HepG2 (cell line): ENCODE measurements around the gene NKX3-2. TPM values are rescaled to one million over a fixed set of nuclear protein-coding genes. Genes with fewer than 3 reads are reported as not detected.

Experiments
- ATAC-seq: fragments of 200-7000 bp; cut with Tn5 transposase; 3 replicates; pipeline ENCODE4 v1.9.1; 2020; ENCODE audit warnings: mild to moderate bottlenecking, moderate library complexity
- BruUV-seq: library from RNA; stranded (reverse); fragments of 400-500 nt; replicated peaks from 2 replicates; lab custom pipeline; 2021; lab: Mats Ljungman, UMichigan
- CTCF ChIA-PET: fragments of 300-600 bp; formaldehyde crosslinking; extraction: SDS; loops from one replicate; lab custom pipeline; 2021; ENCODE audit warnings: low total read pairs, inconsistent platforms, low intra/inter-chr PET ratio; lab: Yijun Ruan, JAX
- POLR2A ChIA-PET: fragments of 350-600 bp; sonication (Branson Sonifier 250); formaldehyde crosslinking; loops from one replicate; lab custom pipeline; 2020; ENCODE audit warnings: antibody characterized with exemption, inconsistent platforms; lab: Yijun Ruan, JAX
- DNase-seq: peaks from one replicate; pipeline ENCODE4 v3.0.0-alpha.2; 2015; ENCODE audit warnings: low spot score
- FAIRE-seq: peaks from 3 replicates; lab custom pipeline; 2011; peaks lifted over from hg19 to GRCh38; lab: Jason Lieb, UNC
- H2AFZ ChIP-seq: one replicate; pipeline ENCODE4 v1.6.1; 2011; ENCODE audit warnings: low read length, inconsistent platforms
- H3K27ac ChIP-seq: fragments of 300-600 bp; 3 replicates; pipeline ENCODE4 v1.8.0; 2011; ENCODE audit warnings: mixed run types, mild to moderate bottlenecking, mixed read lengths, low read length, inconsistent platforms; ENCODE audit not compliant: insufficient read depth; ENCODE audit errors: extremely low read length
- H3K27me3 ChIP-seq, 2 experiments: fragments of 200-600 bp in 1 of 2; 2 replicates in 1 of 2; 3 replicates in 1 of 2; pipeline versions ENCODE4 v1.6.0 to v1.8.0; 2011; ENCODE audit warnings: low read length in 2 of 2, mild to moderate bottlenecking in 2 of 2, moderate library complexity in 2 of 2, inconsistent platforms in 1 of 2; ENCODE audit not compliant: insufficient read depth in 2 of 2, control insufficient read depth in 1 of 2
- H3K36me3 ChIP-seq, 2 experiments: fragments of 200-600 bp in 1 of 2; replicated peaks in 1 of 2; 2 replicates in 1 of 2; 3 replicates in 1 of 2; pipeline versions ENCODE4 v1.5.1 to v1.8.0; 2011; ENCODE audit warnings: low read length in 2 of 2, inconsistent platforms in 1 of 2; ENCODE audit not compliant: insufficient read depth in 2 of 2, control insufficient read depth in 1 of 2
- H3K4me1 ChIP-seq: 2 replicates; pipeline ENCODE4 v1.5.1; 2012; ENCODE audit warnings: low read length, inconsistent platforms; ENCODE audit not compliant: insufficient read depth
- H3K4me2 ChIP-seq: 2 replicates; pipeline ENCODE4 v1.6.0; 2011; ENCODE audit warnings: low read depth, low read length, inconsistent platforms
- H3K4me3 ChIP-seq, 3 experiments: fragments of 200-600 bp in 1 of 3; sonication (generic), shearing (Covaris generic) in 1 of 3; replicated peaks in 1 of 3; 2 replicates each; pipeline ENCODE4 v1.5.1; 2011 to 2016; ENCODE audit warnings: low read length in 3 of 3, inconsistent platforms in 2 of 3, low read depth in 2 of 3, mild to moderate bottlenecking in 2 of 3, control low read depth in 1 of 3, mixed read lengths in 1 of 3; ENCODE audit not compliant: insufficient read depth in 1 of 3
- H3K79me2 ChIP-seq: one replicate; pipeline ENCODE4 v1.6.1; 2011; ENCODE audit warnings: low read length, inconsistent platforms; ENCODE audit not compliant: insufficient read depth
- H3K9ac ChIP-seq: 2 replicates; pipeline ENCODE4 v1.6.0; 2011; ENCODE audit warnings: mild to moderate bottlenecking, low read depth, low read length, inconsistent platforms; ENCODE audit not compliant: insufficient read depth
- H3K9me3 ChIP-seq: 2 replicates; pipeline ENCODE4 v1.5.1; 2012; ENCODE audit warnings: mild to moderate bottlenecking, low read length
- H4K20me1 ChIP-seq: 2 replicates; pipeline ENCODE4 v1.6.0; 2011; ENCODE audit warnings: inconsistent platforms, mild to moderate bottlenecking, low read length, moderate library complexity; ENCODE audit not compliant: insufficient read depth
- ASH2L ChIP-seq: fragments of 300-600, 200-600 bp; sonication (generic); IDR thresholded peaks from 2 replicates; pipeline ENCODE4 v1.7.0; 2017; ENCODE audit warnings: low read depth, mild to moderate bottlenecking, moderate library complexity, mixed read lengths, low read length; ENCODE audit not compliant: insufficient read length
- ELF3 ChIP-seq: IDR thresholded peaks from 2 replicates; pipeline ENCODE4 v1.6.1; 2016; ENCODE audit warnings: missing genetic modification reagents, missing compliant biosample characterization
- FOXO4 ChIP-seq: sonication (generic); formaldehyde crosslinking; conservative IDR thresholded peaks from 2 replicates; pipeline ENCODE4 v1.8.1; 2023; ENCODE audit warnings: missing genetic modification reagents
- GABPA ChIP-seq, 2 experiments: IDR thresholded peaks; 2 replicates each; pipeline ENCODE4 v1.6.1; 2011 to 2016; ENCODE audit warnings: low read depth in 2 of 2, low read length in 1 of 2, missing biosample characterization in 1 of 2, missing genetic modification characterization in 1 of 2
- HNF4A ChIP-seq: sonication (generic); formaldehyde crosslinking; IDR thresholded peaks from 2 replicates; pipeline ENCODE4 v1.4.0; 2020; ENCODE audit warnings: missing genetic modification reagents
- HOMEZ ChIP-seq: IDR thresholded peaks from 2 replicates; pipeline ENCODE4 v1.6.1; 2016; ENCODE audit warnings: low read depth
- MTF2 ChIP-seq: sonication (generic); formaldehyde crosslinking; IDR thresholded peaks from 2 replicates; pipeline ENCODE4 v1.5.0; 2020; ENCODE audit warnings: missing genetic modification reagents, borderline replicate concordance
- PHF5A ChIP-seq: IDR thresholded peaks from one replicate; pipeline ENCODE4 v1.6.1; 2018; ENCODE audit warnings: low read depth, missing genetic modification reagents; ENCODE audit not compliant: unreplicated experiment
- SOX5 ChIP-seq: IDR thresholded peaks from 2 replicates; pipeline ENCODE4 v1.6.1; 2016; ENCODE audit warnings: borderline replicate concordance
- ZBTB14 ChIP-seq: sonication (generic); formaldehyde crosslinking; IDR thresholded peaks from 2 replicates; pipeline ENCODE4 v1.4.0; 2020; ENCODE audit warnings: missing genetic modification reagents
- ZBTB33 ChIP-seq: sonication (generic); formaldehyde crosslinking; IDR thresholded peaks from 2 replicates; pipeline ENCODE4 v1.4.0; 2020; ENCODE audit warnings: missing genetic modification reagents
- ZNF264 ChIP-seq: sonication (generic); formaldehyde crosslinking; IDR thresholded peaks from 2 replicates; pipeline ENCODE4 v1.4.0; 2020; ENCODE audit warnings: missing genetic modification reagents
- ZNF652 ChIP-seq: IDR thresholded peaks from 2 replicates; pipeline ENCODE4 v1.6.1; 2016; ENCODE audit warnings: low read depth, borderline replicate concordance
- ZNF792 ChIP-seq: IDR thresholded peaks from 2 replicates; pipeline ENCODE4 v1.6.1; 2016
- WGBS: methylation state at CpG from one replicate; pipeline ENCODE4 v1.1.6; 2017; ENCODE audit warnings: low lambda C conversion rate; 5-methylcytosine and 5-hydroxymethylcytosine counted together
- in situ Hi-C: cut with HindIII; loops from 2 replicates; pipeline ENCODE4 v1.10.0; 2017; ENCODE audit warnings: low pct_unique_long_range_greater_than_20kb; ENCODE audit not compliant: extremely low pct_ligation_motif_present
- intact Hi-C: fragments of 100-400 bp; cut with micrococcal nuclease; formaldehyde crosslinking; loops from one replicate; pipeline ENCODE4 v1.10.0; 2022; ENCODE audit not compliant: unreplicated experiment
- polyA plus RNA-seq, 8 experiments: library from polyadenylated mRNA; depleted of rRNA in 3 of 8; stranded (reverse) in 7 of 8; unstranded in 1 of 8; fragments of >200 nt; fragmentation: Illumina TruSeq in 4 of 8; extraction: Trizol in 4 of 8; gene quantifications; 2 replicates each; pipeline versions ENCODE4 v1.2.1 to v1.2.3, GENCODE V29; 2011 to 2016; ENCODE audit warnings: low read depth in 4 of 8, missing spikeins in 1 of 8, mixed read lengths in 1 of 8; ENCODE audit not compliant: insufficient read depth in 1 of 8
- total RNA-seq, 5 experiments: library from RNA; depleted of rRNA; stranded (reverse); fragments of >200 nt; fragmentation: Illumina TruSeq; extraction: Trizol; gene quantifications; 2 replicates each; pipeline ENCODE4 v1.2.3, GENCODE V29; 2016; ENCODE audit warnings: low read depth in 1 of 5

NKX3-2 gene
- total and polyA plus RNA-seq, 2 of the 13 experiments (the other 11 are each of a cell fraction or from before 2014, with no cell fraction given), result 0.07 to 0.13 TPM

- no peak overlapping the region for H2AFZ ChIP-seq
- ChIA-PET CTCF (no interaction called here), POLR2A (no interaction called here)
- DNase-seq (peak; percentile 56), ATAC-seq (peak; percentile 65; the same call in 2 of the 3 replicates), FAIRE-seq (no peak)
- peaks cover 32% of the 10 kb centered on the region for H3K4me1 ChIP-seq
- no peaks in the 10 kb centered on the region for H4K20me1 ChIP-seq
- H3K36me3 ChIP-seq, result peaks cover 3 to 23% of the 10 kb centered on the region in 2 experiments
- TF ChIP-seq ZNF792 (CRISPR knock-in tag) (no peak), ASH2L (no peak), FOXO4 (no peak), GABPA (IDR thresholded peaks at IDR 0.05; ENCODE audit: low read depth, low read length) (no peak), GABPA (CRISPR knock-in tag; IDR thresholded peaks at IDR 0.05; ENCODE audit: low read depth) (peak; percentile 11; the same call in 1 of the 2 replicates), ZNF264 (CRISPR knock-in tag) (no peak), MTF2 (no peak), ZBTB14 (CRISPR knock-in tag) (no peak), ZNF652 (CRISPR knock-in tag) (no peak), PHF5A (CRISPR knock-in tag) (no peak), ZBTB33 (CRISPR knock-in tag) (no peak), HNF4A (CRISPR knock-in tag) (peak; percentile 32; the same call in 1 of the 2 replicates), SOX5 (CRISPR knock-in tag) (peak; percentile 35; the same call in 1 of the 2 replicates), ELF3 (CRISPR knock-in tag) (peak; percentile 68), HOMEZ (CRISPR knock-in tag) (peak; percentile 33; the same call in 1 of the 2 replicates)
- H3K27ac ChIP-seq, result peak overlapping the region; percentile 35
- 79% methylated on average over 4 of the region's 4 CpGs for WGBS
- BruUV-seq, result no TSS peak
- H3K4me2 ChIP-seq, result peak overlapping the region; percentile 1; the same call in 1 of the 2 replicates
- no peak overlapping the region for H3K4me3 ChIP-seq
- no peaks in the 10 kb centered on the region for H3K79me2 ChIP-seq
- intact Hi-C loops (no loop called here), in situ Hi-C loops (no loop called here)
- no peak overlapping the region for H3K9ac ChIP-seq
- no peaks in the 10 kb centered on the region for H3K9me3 ChIP-seq
- no peaks in the 10 kb centered on the region for H3K27me3 ChIP-seq
These were observed 47.9 kb upstream of the NKX3-2 start for GRCh38 chr4:13592220-13592619.
